Measurements from ENCODE around the gene MYLK.
A peak's percentile ranks its signal among the peaks of the same experiment; 100 is the strongest.

The MYLK gene

GRCh38 chr3:123571973-123572365 is 312.2 kb downstream of the MYLK start:
- DNase-seq, result no peak

- peak; percentile 31 for DNase-seq
Measured at GRCh38 chr3:123571264-123571972, 312.7 kb downstream of the MYLK start.

DNA sequence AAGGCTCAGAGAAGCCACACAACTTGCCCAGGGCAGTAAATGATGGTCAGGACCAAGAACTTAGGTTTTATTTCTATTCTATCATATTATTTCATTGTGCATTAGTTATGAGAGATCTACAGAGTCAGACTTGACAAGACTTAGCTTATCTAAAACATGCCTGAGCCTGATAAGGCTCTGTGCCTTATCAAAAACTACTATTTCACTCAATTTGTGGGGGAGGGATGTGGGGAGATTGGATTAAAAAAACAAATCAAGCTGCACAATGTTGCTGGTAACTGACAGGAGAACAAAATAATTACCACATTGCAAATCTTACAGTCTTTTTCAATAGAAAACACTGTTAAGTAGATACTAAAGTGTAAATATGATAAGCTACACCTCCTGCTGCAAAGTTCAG is 315.3 kb downstream of the MYLK start:
- no peak for DNase-seq

GRCh38 chr3:123568034-123568433 is 316.1 kb downstream of the MYLK start:
- DNase-seq, result no peak

- DNase-seq, result no peak
Measured at GRCh38 chr3:123564056-123564455, 320.1 kb downstream of the MYLK start.

DNA sequence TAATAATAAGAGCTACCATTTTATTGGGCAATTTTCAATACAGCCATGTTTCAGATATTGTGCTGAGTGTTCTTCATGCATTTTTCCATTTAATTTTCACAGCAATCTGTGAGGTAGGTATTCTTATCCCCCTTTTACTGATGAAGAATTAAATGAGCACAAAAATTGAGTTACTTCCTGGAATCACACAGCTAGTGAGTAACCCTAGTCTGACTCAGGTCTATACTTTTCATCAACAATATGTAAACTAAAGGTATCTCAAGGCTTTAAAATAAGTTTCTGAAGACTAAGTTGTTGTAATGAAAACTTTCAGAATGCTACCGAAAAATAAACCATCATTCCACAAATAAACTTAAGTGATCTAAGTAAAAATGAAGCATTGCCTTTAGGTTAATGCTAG is 321.6 kb downstream of the MYLK start:
- no peak for DNase-seq

DNA sequence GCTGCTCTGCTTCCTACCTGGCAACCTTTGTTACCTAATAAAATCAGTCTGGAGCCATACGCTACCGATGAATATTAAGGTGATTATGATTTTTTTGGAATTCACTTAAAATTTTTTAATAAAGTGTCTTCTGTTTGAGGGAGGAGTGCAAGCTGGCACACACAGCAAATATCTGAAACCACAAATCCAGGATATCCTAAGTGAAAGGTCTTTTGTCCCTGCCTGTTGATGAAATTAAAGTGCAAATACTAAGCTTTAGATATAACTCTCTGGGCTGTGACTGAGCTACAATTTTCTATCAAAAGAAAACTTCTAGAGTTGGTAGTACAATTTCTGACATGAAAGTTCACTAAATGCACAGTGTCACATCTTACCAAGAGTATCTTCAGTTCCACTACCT is 322.9 kb downstream of the MYLK start:
- no peak for DNase-seq

All from inflammatory macrophage treated with lipopolysaccharide for 4 hours (primary cell).